Liver (tissue), 3 donors: ENCODE data around the gene HSFX3.
"Not testable (repeated sequence)": the region's sequence is repeated elsewhere in the genome, so short reads cannot be mapped to it uniquely, and the experiment has no call there.

Experiments
- ATF3 ChIP-seq: IDR thresholded peaks from 2 replicates; pipeline ENCODE4 v1.6.1; 2016; ENCODE audit warnings: antibody characterized with exemption
- CTCF ChIP-seq: fragments of 150-350 bp; IDR thresholded peaks from 2 replicates; pipeline ENCODE4 v1.5.1; 2017; ENCODE audit warnings: improper control_type of control experiment, low read depth, low read length; ENCODE audit not compliant: missing input control
- EGR1 ChIP-seq, 2 donors: IDR thresholded peaks; 2 replicates each; pipeline ENCODE4 v1.6.1; 2016 to 2018; ENCODE audit warnings: antibody characterized with exemption in 2 of 2, low read depth in 2 of 2
- GABPA ChIP-seq, 2 donors: IDR thresholded peaks in 1 of 2; conservative IDR thresholded peaks in 1 of 2; 2 replicates each; pipeline ENCODE4 v1.6.1; 2016; ENCODE audit warnings: antibody characterized with exemption in 2 of 2, mild to moderate bottlenecking in 1 of 2, moderate library complexity in 1 of 2
- HNF4A ChIP-seq, 2 donors: conservative IDR thresholded peaks; 2 replicates each; pipeline ENCODE4 v1.6.1; 2016; ENCODE audit warnings: antibody characterized with exemption in 2 of 2, mild to moderate bottlenecking in 2 of 2
- JUND ChIP-seq, 2 donors: IDR thresholded peaks; 2 replicates each; pipeline ENCODE4 v1.6.1; 2016; ENCODE audit warnings: antibody characterized with exemption in 2 of 2
- MAX ChIP-seq: IDR thresholded peaks from 2 replicates; pipeline ENCODE4 v1.6.1; 2016; ENCODE audit warnings: antibody characterized with exemption
- RAD21 ChIP-seq, 2 donors: IDR thresholded peaks; 2 replicates each; pipeline ENCODE4 v1.6.1; 2016; ENCODE audit warnings: antibody characterized with exemption in 2 of 2, mild to moderate bottlenecking in 2 of 2
- SP1 ChIP-seq: IDR thresholded peaks from 2 replicates; pipeline ENCODE4 v1.6.1; 2018; ENCODE audit warnings: antibody characterized with exemption, mild to moderate bottlenecking
- TAF1 ChIP-seq: conservative IDR thresholded peaks from 2 replicates; pipeline ENCODE4 v1.6.1; 2016; ENCODE audit warnings: antibody characterized with exemption, mild to moderate bottlenecking
- YY1 ChIP-seq: IDR thresholded peaks from 2 replicates; pipeline ENCODE4 v1.6.1; 2016; ENCODE audit warnings: antibody characterized with exemption, mild to moderate bottlenecking
- TF ChIP-seq, protein P1 (sequence below): IDR thresholded peaks from 2 replicates; pipeline ENCODE4 v1.6.1; 2016; ENCODE audit warnings: antibody characterized with exemption, mild to moderate bottlenecking
- TF ChIP-seq, protein P2 (sequence below): IDR thresholded peaks from 2 replicates; pipeline ENCODE4 v1.6.1; 2016; ENCODE audit warnings: antibody characterized with exemption
- donor health status: healthy.
- donor health status: healthy.

DNA sequence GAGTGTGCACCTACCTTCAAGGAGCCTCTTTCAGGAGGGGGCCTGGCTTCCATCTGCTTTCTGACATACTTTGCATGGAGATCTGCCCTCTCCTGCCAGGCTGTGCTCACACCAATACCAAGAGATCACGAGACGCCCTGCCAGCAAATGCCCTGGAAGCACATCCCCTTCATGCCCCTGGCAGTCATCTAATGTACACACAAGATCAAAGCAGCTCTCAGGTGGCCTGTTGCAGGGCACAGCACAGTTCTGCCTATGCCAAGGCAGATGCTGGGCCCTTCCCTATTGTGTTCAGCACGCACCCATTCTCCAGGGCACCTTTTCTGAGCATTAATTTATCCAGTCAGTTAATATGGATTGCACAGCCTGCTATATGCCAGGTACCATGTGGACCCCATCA lies 16.9 kb downstream of the HSFX3 start:
- TF ChIP-seq CTCF; EGR1 (IDR thresholded peaks at IDR 0.05; ENCODE audit: low read depth in 2 of 2); HNF4A (conservative IDR thresholded peaks at IDR 0.05); MAX; YY1; GABPA (IDR thresholded peaks at IDR 0.05 in 1 of 2, conservative IDR thresholded peaks at IDR 0.05 in 1 of 2); SP1; TAF1; ATF3; JUND (IDR thresholded peaks at IDR 0.05); RAD21 (IDR thresholded peaks at IDR 0.05): not testable (repeated sequence)
- TF ChIP-seq, protein P1, sequence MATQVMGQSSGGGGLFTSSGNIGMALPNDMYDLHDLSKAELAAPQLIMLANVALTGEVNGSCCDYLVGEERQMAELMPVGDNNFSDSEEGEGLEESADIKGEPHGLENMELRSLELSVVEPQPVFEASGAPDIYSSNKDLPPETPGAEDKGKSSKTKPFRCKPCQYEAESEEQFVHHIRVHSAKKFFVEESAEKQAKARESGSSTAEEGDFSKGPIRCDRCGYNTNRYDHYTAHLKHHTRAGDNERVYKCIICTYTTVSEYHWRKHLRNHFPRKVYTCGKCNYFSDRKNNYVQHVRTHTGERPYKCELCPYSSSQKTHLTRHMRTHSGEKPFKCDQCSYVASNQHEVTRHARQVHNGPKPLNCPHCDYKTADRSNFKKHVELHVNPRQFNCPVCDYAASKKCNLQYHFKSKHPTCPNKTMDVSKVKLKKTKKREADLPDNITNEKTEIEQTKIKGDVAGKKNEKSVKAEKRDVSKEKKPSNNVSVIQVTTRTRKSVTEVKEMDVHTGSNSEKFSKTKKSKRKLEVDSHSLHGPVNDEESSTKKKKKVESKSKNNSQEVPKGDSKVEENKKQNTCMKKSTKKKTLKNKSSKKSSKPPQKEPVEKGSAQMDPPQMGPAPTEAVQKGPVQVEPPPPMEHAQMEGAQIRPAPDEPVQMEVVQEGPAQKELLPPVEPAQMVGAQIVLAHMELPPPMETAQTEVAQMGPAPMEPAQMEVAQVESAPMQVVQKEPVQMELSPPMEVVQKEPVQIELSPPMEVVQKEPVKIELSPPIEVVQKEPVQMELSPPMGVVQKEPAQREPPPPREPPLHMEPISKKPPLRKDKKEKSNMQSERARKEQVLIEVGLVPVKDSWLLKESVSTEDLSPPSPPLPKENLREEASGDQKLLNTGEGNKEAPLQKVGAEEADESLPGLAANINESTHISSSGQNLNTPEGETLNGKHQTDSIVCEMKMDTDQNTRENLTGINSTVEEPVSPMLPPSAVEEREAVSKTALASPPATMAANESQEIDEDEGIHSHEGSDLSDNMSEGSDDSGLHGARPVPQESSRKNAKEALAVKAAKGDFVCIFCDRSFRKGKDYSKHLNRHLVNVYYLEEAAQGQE: not testable (repeated sequence)
- TF ChIP-seq, protein P2, sequence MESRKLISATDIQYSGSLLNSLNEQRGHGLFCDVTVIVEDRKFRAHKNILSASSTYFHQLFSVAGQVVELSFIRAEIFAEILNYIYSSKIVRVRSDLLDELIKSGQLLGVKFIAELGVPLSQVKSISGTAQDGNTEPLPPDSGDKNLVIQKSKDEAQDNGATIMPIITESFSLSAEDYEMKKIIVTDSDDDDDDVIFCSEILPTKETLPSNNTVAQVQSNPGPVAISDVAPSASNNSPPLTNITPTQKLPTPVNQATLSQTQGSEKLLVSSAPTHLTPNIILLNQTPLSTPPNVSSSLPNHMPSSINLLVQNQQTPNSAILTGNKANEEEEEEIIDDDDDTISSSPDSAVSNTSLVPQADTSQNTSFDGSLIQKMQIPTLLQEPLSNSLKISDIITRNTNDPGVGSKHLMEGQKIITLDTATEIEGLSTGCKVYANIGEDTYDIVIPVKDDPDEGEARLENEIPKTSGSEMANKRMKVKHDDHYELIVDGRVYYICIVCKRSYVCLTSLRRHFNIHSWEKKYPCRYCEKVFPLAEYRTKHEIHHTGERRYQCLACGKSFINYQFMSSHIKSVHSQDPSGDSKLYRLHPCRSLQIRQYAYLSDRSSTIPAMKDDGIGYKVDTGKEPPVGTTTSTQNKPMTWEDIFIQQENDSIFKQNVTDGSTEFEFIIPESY: not testable (repeated sequence)
